Measurements from ENCODE around the gene UMAD1. TPM values are rescaled to one million over a fixed set of nuclear protein-coding genes. Genes with fewer than 3 reads are reported as not detected.

The UMAD1 gene
- total and polyA plus RNA-seq, 3 donors from 2014 or later, result 11.1 to 17.3 (median 12.6) TPM

GRCh38 chr7:7687800-7688199 lies 47.2 kb downstream of the UMAD1 start:
- intact Hi-C loops (cut with DNase I; ENCODE audit: low total_unique reads), result no loop called here
- TF ChIP-seq, protein P1, sequence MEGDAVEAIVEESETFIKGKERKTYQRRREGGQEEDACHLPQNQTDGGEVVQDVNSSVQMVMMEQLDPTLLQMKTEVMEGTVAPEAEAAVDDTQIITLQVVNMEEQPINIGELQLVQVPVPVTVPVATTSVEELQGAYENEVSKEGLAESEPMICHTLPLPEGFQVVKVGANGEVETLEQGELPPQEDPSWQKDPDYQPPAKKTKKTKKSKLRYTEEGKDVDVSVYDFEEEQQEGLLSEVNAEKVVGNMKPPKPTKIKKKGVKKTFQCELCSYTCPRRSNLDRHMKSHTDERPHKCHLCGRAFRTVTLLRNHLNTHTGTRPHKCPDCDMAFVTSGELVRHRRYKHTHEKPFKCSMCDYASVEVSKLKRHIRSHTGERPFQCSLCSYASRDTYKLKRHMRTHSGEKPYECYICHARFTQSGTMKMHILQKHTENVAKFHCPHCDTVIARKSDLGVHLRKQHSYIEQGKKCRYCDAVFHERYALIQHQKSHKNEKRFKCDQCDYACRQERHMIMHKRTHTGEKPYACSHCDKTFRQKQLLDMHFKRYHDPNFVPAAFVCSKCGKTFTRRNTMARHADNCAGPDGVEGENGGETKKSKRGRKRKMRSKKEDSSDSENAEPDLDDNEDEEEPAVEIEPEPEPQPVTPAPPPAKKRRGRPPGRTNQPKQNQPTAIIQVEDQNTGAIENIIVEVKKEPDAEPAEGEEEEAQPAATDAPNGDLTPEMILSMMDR (IDR thresholded peaks at IDR 0.05), result no peak
- H3K27ac ChIP-seq, result no peak overlapping the region
- no peaks in the 10 kb centered on the region for H3K9me3 ChIP-seq
- no peaks in the 10 kb centered on the region for H3K36me3 ChIP-seq (ENCODE audit: low read depth, missing control alignments)
- no peak for DNase-seq
- no peaks in the 10 kb centered on the region for H3K27me3 ChIP-seq
- no peak overlapping the region for H3K4me3 ChIP-seq
- H3K4me1 ChIP-seq, result peaks cover 5% of the 10 kb centered on the region
- 50 to 69% methylated on average over 1 of the region's 1 CpG for WGBS, 2 donors

DNA sequence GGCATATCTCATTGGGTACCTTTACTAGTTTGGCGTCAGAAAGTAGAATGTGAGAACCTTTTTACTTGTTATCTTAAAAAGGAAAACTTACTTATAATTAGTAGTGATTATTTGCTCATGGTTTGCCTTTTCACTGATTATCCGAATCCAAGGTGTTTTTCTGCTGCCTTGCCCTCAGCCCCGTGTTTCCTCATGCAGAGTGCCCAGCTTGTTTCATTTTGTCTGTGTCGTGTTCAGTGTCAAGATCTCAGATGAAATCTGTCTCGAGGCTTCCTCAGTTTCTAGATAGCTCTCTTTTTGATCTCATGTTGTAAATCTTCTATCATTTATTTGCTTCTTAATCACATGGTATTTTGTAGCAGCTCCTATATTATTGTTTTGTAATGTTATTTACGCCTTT lies 47.8 kb downstream of the UMAD1 start:
- Histone ChIP-seq H3K27me3 (no peaks in the 10 kb centered on the region), H3K36me3 (ENCODE audit: low read depth, missing control alignments) (no peaks in the 10 kb centered on the region), H3K27ac (no peak overlapping the region), H3K9me3 (no peaks in the 10 kb centered on the region), H3K4me3 (no peak overlapping the region), H3K4me1 (peaks cover 5% of the 10 kb centered on the region)
- WGBS, 2 donors, result 64 to 74% methylated on average over 6 of the region's 6 CpGs
- TF ChIP-seq, protein P1 (IDR thresholded peaks at IDR 0.05), result no peak
- no peak for TF ChIP-seq POLR2A (IDR thresholded peaks at IDR 0.05)
- no peak for DNase-seq
- intact Hi-C loops (cut with DNase I; ENCODE audit: low total_unique reads), result no loop called here

GRCh38 chr7:7688956-7689355 lies 48.4 kb downstream of the UMAD1 start:
- peaks cover 5% of the 10 kb centered on the region for H3K4me1 ChIP-seq
- no peaks in the 10 kb centered on the region for H3K36me3 ChIP-seq (ENCODE audit: low read depth, missing control alignments)
- intact Hi-C loops (cut with DNase I; ENCODE audit: low total_unique reads), result no loop called here
- H3K9me3 ChIP-seq, result no peaks in the 10 kb centered on the region
- no peak overlapping the region for H3K4me3 ChIP-seq
- 93% methylated on average over 4 of the region's 4 CpGs for WGBS, 2 donors
- TF ChIP-seq, protein P1 (IDR thresholded peaks at IDR 0.05), result no peak
- TF ChIP-seq POLR2A (IDR thresholded peaks at IDR 0.05), result no peak
- no peak for DNase-seq
- H3K27me3 ChIP-seq, result no peaks in the 10 kb centered on the region
- H3K27ac ChIP-seq, result no peak overlapping the region

GRCh38 chr7:7693881-7694280 lies 53.3 kb downstream of the UMAD1 start:
- Histone ChIP-seq H3K9me3 (no peaks in the 10 kb centered on the region), H3K27ac (no peak overlapping the region), H3K4me3 (no peak overlapping the region), H3K4me1 (no peaks in the 10 kb centered on the region), H3K27me3 (no peaks in the 10 kb centered on the region), H3K36me3 (ENCODE audit: low read depth, missing control alignments) (no peaks in the 10 kb centered on the region)
- intact Hi-C loops (cut with DNase I; ENCODE audit: low total_unique reads), result no loop called here
- no peak for DNase-seq
- no peak for TF ChIP-seq POLR2A (IDR thresholded peaks at IDR 0.05)

- Histone ChIP-seq H3K27ac (no peak overlapping the region), H3K4me1 (no peaks in the 10 kb centered on the region), H3K4me3 (no peak overlapping the region), H3K9me3 (no peaks in the 10 kb centered on the region), H3K27me3 (no peaks in the 10 kb centered on the region), H3K36me3 (ENCODE audit: low read depth, missing control alignments) (no peaks in the 10 kb centered on the region)
- 81 to 89% methylated on average over 3 of the region's 3 CpGs for WGBS, 2 donors
- DNase-seq, result no peak
- intact Hi-C loops (cut with DNase I; ENCODE audit: low total_unique reads), result no loop called here
- no peak for TF ChIP-seq POLR2A (IDR thresholded peaks at IDR 0.05)
- TF ChIP-seq, protein P1 (IDR thresholded peaks at IDR 0.05), result no peak
These were observed 54.0 kb downstream of the UMAD1 start for GRCh38 chr7:7694542-7694941.

Data from testis (tissue), 3 donors.